ENCODE results near the gene E2F1.
"Not testable (repeated sequence)": the region's sequence is repeated elsewhere in the genome, so short reads cannot be mapped to it uniquely, and the experiment has no call there.

The E2F1 gene

GRCh38 chr20:33710681-33711445, 24.7 kb upstream of the E2F1 start:
- no peak for DNase-seq

DNA sequence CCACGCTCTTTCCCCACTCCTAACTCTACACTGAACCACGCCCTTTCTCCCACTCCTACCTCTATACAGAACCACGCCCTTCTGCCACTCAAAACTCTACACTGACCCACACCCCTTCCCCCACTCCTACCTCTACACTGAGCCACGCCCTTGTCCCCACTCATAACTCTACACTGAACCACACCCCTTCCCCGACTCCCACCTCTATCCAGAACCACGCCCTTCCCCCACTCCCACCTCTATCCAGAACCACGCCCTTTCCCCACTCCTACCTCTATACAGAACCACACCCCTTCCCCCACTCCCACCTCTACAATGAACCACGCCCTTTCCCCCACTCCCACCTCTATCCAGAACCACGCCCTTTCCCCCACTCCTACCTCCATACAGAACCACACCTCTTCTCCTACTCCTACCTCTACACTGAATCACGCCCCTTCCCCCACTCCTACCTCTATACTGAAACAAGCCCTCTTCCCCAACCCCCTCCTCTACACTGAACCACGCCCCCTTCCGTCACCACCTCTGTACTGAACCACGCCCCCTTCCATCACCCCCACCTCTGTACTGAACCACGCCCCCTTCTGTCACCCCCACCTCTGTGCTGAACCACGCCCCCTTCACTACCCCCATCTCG, 23.8 kb upstream of the E2F1 start:
- no peak for DNase-seq

DNA sequence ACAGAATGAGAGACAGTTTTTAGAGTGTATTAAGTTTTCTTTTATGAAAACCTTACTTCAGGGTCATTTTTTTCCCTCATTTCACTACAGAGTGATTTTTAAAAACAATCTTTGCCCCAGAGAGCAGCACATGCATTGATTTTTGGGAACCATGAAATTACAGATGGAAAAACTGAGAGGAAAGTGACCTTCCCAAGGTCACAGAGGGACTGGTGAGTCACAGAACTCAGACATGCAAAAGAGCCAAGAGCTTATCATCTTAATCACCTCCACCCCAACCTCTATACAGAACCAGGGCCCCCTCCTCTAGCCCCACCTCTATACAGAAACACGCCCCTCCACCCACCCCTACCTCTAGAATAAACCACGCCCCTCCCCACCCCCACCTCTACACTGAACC, 23.2 kb upstream of the E2F1 start:
- DNase-seq, result no peak

- DNase-seq, result no peak
These were observed 21.5 kb upstream of the E2F1 start for GRCh38 chr20:33707668-33708067.

DNA sequence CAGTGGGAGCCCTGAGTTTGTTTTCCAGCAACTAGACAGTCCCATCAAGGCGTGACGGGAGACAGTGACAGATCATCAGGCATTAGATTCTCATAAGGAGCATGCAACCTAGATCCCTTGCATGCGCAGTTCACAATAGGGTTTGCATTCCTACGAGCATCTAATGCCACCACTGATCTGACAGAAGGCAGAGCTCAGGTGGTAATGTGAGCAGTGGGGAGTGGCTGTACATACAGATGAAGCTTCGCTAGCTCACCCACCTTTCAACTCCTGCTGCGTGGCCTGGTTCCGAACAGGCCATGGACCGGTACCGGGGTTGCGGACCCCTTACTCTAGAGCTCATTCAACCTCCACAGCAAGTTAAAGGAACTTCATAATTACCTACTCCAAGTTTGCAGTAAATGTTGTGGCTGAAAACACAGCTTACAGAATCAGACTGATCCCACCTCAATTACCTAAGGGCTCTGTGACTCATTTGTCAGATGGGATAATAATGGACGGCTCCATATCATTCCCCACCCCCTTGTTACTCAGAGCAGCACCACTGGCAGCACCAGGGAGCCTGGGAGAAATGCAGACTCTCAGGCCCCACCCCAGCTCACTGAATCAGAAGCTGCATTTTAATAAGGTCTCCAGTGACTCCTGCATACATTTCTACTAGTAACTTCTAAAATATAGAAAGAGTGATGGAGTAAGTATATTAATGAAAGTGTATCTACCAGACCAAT, 18.2 kb upstream of the E2F1 start:
- no peak for DNase-seq

DNA sequence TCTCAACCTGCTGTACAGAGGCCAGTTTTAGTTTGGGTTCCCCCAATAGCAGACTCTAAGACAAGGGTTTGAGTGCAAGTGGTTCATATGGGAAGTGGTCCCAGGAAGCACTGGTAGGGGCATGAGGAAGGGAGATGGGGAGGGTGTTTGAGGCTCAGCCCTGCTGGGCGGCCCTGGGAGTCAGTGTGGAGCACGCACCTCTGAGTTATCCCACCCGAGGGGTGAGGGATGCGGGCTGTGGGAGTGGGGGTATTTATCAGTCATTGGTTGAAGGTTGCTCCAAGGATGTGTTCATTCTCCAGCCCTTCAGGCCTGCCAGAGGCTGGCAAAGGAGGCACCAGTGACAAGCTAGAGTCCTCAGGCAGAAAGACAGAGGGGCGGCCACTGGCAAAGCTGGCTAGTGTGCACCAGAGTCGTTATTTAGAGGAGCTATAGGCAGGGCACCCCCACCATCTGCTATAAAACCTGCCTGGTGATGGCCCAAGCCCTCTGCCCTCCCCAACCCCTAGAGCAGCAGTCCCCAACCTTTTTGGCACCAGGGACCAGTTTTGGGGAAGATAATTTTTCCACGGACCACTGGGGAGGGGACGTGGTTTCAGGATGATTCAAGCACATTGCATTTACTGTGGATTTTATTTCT, 17.4 kb upstream of the E2F1 start:
- no peak for DNase-seq

GRCh38 chr20:33702861-33703260, 16.7 kb upstream of the E2F1 start:
- DNase-seq, result no peak

GRCh38 chr20:33701629-33702450, 15.7 kb upstream of the E2F1 start:
- DNase-seq, result no peak

GRCh38 chr20:33700696-33701441, 14.7 kb upstream of the E2F1 start:
- DNase-seq, result not testable (repeated sequence)

DNA sequence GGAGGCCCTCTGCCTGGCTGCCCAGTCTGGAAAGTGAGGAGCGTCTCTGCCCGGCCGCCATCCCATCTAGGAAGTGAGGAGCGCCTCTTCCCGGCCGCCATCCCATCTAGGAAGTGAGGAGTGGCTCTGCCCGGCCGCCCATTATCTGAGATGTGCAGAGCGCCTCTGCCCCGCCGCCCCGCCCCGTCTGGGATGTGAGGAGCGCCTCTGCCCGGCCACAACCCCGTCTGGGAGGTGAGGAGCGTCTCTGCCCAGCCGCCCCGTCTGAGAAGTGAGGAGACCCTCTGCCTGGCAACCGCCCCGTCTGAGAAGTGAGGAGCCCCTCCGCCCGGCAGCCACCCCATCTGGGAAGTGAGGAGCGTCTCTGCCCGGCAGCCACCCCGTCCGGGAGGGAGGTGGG, 12.8 kb upstream of the E2F1 start:
- DNase-seq, result not testable (repeated sequence)

DNA sequence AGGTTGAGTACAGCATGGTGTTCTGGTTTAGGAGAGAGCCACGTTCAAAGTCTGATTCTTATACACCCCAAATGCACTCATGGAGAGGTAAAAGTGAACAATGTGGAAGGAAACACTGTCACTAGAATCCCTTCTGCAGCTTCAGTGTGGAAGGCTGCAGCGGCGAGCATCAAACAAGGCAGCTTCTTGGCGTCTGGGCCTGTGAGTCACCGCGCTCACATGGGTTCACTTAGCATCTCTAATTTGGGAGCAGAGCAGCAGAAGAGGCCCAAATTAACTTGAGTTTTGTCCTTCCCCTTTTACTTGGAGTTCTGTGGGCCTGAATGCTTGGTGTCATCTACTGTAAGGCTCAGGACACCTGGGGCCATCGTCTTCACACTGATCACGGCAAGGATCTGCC, 10.9 kb upstream of the E2F1 start:
- peak; percentile 62 for DNase-seq

DNA sequence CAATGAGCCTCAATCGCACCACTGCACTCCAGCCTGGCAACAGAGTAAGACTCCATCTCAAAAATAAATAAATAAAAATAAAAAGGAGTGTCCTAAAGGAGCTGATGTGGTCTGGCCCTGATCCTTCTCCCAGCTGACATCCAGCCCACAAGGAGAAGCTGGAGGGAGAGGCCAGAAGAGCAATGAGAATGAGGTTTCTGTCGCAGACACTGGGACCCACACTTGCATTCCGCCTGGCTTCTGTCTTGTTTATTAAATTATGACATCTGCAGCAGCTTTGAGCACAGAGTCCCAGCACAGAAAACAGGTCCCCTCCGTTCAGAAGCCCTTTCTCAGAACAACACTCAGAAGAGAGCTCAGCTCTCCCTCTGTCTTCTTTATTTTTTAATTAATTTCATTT, 10.3 kb upstream of the E2F1 start:
- no peak for DNase-seq

DNA sequence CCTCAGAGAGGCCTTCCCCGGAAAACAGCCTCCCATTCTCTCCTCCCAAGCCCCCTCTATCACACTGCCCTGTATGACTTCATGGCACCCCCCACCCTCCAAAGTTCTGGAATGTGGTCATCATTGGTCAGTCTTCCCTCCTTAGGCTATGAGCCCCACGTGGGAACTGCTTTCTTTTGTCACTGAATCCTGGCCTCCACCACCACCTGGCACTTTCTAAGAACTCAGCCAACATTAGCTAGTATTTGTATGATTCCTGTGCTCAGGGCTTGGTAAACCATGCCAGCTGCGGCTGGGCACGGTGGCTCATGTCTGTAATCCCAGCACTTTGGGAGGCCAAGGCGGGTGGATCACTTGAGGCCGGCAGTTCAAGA, 8.4 kb upstream of the E2F1 start:
- DNase-seq, result no peak

- DNase-seq, result peak; percentile 78
These were observed 7.8 kb upstream of the E2F1 start for GRCh38 chr20:33693741-33694638.

- no peak for DNase-seq
These were observed 7.1 kb upstream of the E2F1 start for GRCh38 chr20:33693289-33693688.

GRCh38 chr20:33689973-33690372, 3.8 kb upstream of the E2F1 start:
- DNase-seq, result no peak

- no peak for DNase-seq
These were observed 3.3 kb upstream of the E2F1 start for GRCh38 chr20:33689493-33689892.

DNA sequence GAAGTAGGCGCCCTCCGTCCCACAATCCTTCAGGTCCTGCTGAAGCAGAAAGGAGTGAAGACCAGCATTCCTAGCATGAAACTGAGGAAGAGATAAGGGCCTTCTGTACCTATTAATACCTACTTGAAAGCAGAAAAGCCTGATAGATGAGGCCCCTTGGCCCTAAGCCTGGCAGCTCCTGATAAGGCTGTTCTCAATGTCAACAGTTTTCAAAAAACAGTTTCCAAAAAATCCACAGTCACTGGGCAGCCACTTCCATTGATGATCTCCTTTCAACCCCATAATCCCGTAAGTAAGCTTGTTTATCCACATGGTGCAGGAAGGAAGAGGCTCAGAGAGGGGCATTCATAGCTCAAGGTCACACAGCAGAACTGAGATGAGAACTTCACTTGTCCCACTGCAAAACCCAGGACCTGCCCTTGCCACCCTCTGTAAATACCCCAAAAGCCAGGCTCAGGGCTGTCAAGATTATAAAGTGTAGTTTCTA, 2.8 kb upstream of the E2F1 start:
- no peak for DNase-seq

DNA sequence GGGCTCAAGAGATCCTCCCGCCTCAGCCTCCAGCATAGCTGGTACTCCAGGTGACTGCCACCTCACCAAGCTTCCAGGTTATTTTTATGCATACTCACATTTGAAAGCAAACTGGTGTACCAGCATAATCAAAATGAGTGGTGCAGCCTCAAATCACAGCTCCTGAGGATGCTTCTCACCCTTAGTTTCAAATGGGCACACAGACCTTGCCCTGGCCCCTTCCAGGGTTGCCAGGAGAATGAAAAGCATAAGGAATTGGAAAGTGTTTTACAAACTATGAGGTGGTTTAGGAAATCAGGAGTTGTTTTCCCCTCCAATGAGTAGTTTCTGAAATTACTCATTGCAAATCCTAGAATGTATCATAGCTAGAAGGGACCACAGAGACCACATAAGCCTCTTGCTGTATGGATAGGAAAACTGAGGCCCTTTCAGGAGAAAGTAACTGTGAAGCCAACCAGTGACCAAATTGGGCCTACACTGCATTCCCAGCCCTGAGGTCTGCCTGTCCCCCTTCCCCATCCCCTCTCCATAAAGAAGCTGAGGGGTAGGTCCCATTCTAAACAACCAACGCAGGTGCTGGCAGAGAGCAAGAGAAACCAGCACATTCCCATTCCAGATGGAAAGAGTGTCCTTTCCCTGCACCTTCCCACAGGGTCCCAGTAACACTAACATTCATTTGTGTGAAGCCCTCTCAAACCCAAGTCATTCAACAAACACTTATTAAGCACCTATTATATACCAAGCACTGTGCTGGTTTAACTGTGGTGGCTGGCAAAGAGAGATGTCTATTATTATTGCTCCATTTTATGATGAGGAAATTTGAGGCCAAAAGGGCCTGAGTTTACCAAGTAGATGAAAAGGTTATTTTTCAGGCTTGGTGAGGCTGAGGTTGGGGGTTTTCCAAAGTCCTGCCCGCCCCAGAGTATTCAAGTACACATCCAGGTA, 2.1 kb upstream of the E2F1 start:
- DNase-seq, result no peak
